SK-N-MC (cell line): ENCODE data around the gene PLD1.

Experiments
- DNase-seq: peaks from one replicate; pipeline ENCODE4 v3.0.0-alpha.2; 2011; ENCODE audit warnings: low read depth, low spot score
- H3K27ac ChIP-seq: fragments of 200-600 bp; sonication (generic); 2 replicates; pipeline ENCODE4 v1.5.1; 2016; ENCODE audit warnings: mixed run types
- H3K36me3 ChIP-seq: fragments of 200-600 bp; sonication (generic); 2 replicates; pipeline ENCODE4 v1.6.1; 2017; ENCODE audit warnings: antibody characterized with exemption, low read length, mixed read lengths; ENCODE audit not compliant: insufficient read depth
- H3K4me3 ChIP-seq: fragments of 200-600 bp; sonication (generic); 2 replicates; pipeline ENCODE4 v1.5.1; 2016
- H3K9ac ChIP-seq: fragments of 200-600 bp; sonication (generic); 2 replicates; pipeline ENCODE4 v1.8.0; 2017; ENCODE audit warnings: mixed run types, mixed read lengths; ENCODE audit not compliant: insufficient read length
- H3K9me3 ChIP-seq: fragments of 200-600 bp; sonication (generic); 2 replicates; pipeline ENCODE4 v1.6.1; 2017; ENCODE audit warnings: low read depth, mild to moderate bottlenecking, antibody characterized with exemption, low read length, moderate library complexity, mixed read lengths
- EZH2 ChIP-seq: fragments of 200-600 bp; sonication (generic); IDR thresholded peaks from one replicate; pipeline ENCODE4 v1.6.1; 2017; ENCODE audit warnings: antibody characterized with exemption
- FOXP2 ChIP-seq: optimal IDR thresholded peaks from 2 replicates; pipeline ENCODE3; 2011; ENCODE audit warnings: mild to moderate bottlenecking, moderate library complexity; ENCODE audit not compliant: insufficient read depth; ENCODE audit errors: extremely low read length, control extremely low read depth
- POLR2AphosphoS5 ChIP-seq: IDR thresholded peaks from 2 replicates; pipeline ENCODE4 v1.6.1; 2012; ENCODE audit warnings: mild to moderate bottlenecking, low read depth, low read length, borderline replicate concordance

Gene PLD1

DNA sequence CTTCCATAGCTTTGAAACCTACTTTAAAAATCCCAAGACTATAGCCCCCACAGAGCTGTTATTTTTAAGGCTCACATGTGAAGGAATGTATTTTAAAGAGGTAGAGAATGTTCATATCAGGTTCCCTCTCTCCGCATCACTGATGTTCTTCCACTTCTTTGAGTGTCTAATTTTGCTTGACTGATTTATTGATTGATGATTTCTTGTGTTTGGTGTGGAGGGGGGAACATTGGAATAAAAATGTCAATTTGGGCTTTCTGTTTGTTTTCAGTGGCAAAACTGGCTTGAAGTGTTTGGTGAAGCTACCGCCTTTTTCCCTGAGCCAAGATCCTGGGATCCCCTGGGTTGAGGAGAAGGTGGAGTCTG lies 30.1 kb upstream of the PLD1 start:
- TF ChIP-seq EZH2 (no peak), POLR2AphosphoS5 (no peak), FOXP2 (no peak)

DNA sequence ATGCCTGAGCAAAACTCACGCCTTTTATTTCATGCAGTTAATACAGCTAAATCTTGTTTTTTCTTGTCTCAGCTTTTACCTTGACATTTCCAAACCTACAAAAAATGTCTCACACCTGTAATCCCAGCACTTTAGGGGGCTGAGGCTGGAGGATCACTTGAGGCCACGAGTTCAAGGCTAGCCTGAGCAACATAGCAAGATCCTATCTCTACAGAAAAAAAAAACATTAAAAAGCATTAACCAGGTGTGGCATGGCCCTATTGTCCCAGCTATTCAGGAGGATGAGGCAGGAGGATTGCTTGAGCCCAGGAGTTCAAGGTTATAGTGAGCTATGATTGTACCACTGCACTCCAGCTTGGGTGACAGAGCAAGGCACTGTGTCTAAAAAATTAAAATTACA lies 29.0 kb upstream of the PLD1 start:
- TF ChIP-seq EZH2 (no peak), POLR2AphosphoS5 (no peak), FOXP2 (no peak)
- Histone ChIP-seq H3K36me3 (no peaks in the 10 kb centered on the region), H3K9me3 (no peaks in the 10 kb centered on the region), H3K27ac (no peak overlapping the region), H3K4me3 (no peak overlapping the region), H3K9ac (no peak overlapping the region)
- DNase-seq = no peak

More for the DNA sequence above, 30.1 kb upstream of the PLD1 start:
- no peaks in the 10 kb centered on the region for H3K9me3 ChIP-seq
- no peak overlapping the region for H3K4me3 ChIP-seq
- H3K9ac ChIP-seq = no peak overlapping the region
- no peak overlapping the region for H3K27ac ChIP-seq
- H3K36me3 ChIP-seq = no peaks in the 10 kb centered on the region
- DNase-seq = no peak

DNA sequence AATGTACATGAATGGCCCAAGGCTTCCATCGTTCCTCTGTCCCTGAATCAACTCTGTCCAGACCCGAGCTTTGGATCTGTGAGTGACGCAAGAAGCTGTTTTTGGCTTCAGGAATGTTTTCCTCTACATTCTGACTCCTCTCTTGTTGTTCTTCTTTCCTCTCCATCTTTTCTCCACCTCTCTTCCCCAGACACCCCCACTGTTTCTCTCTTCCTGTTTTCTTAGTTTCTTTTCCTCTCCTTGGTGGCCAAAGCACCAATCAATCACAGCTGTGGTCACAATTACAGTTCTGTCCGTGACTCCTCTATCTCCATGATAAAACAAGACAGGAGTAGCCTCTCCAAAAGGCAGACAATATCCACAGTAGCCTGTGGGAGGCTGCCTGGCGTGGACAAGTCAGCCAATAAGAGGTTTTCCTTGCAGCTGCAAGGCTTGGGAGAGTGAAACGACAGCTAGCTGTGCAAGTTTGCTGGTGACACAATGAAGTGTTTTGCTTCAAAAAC lies 28.0 kb upstream of the PLD1 start:
- no peaks in the 10 kb centered on the region for H3K9me3 ChIP-seq
- H3K4me3 ChIP-seq = no peak overlapping the region
- H3K9ac ChIP-seq = no peak overlapping the region
- H3K27ac ChIP-seq = no peak overlapping the region
- no peaks in the 10 kb centered on the region for H3K36me3 ChIP-seq
- TF ChIP-seq POLR2AphosphoS5 (no peak), FOXP2 (no peak), EZH2 (no peak)
- no peak for DNase-seq

DNA sequence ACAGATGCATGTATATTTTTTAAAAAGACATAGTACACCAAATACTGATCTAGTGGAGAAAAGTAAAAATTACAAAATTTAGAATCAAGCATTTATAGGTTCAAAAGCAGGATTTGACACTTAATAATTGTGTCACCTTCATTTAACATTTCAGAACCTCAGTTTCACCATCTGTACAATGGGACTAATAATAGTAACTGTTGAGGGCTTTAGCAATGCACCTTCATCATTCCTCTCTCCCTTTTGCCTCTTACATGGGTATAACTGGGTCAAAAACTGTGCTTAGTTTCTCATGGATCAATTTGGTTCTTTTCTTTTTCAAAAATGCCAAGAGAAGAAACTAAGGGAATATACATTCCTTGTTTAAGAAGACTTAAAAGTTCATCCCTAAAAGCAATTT lies 27.4 kb upstream of the PLD1 start:
- no peak for TF ChIP-seq FOXP2
- no peak for TF ChIP-seq POLR2AphosphoS5
- no peak for TF ChIP-seq EZH2
- no peak overlapping the region for H3K9ac ChIP-seq
- no peaks in the 10 kb centered on the region for H3K36me3 ChIP-seq
- DNase-seq = no peak
- H3K4me3 ChIP-seq = no peak overlapping the region
- H3K27ac ChIP-seq = no peak overlapping the region
- H3K9me3 ChIP-seq = no peaks in the 10 kb centered on the region

- no peak for DNase-seq
- Histone ChIP-seq H3K27ac (no peak overlapping the region), H3K9ac (no peak overlapping the region), H3K9me3 (no peaks in the 10 kb centered on the region), H3K36me3 (no peaks in the 10 kb centered on the region), H3K4me3 (no peak overlapping the region)
- no peak for TF ChIP-seq POLR2AphosphoS5
- no peak for TF ChIP-seq FOXP2
- no peak for TF ChIP-seq EZH2
Observed at GRCh38 chr3:171836855-171837254, 26.6 kb upstream of the PLD1 start.

DNA sequence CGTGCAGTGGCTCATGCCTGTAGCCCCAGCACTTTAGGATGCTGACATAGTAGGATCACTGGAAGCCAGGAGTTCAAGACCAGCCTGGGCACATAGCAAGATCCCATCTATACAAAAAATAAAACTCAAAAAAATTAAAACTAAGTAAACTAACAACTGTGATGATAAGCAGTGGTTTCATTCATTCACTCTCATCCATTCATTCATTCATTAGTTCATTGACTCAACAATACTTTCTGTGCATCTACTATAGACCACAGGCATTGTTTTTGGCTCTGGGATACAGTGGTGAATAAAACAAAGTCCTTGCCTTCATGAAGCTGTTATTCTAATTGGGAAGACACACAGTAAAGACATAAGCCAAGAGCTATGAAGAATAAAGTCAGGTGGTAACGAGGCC lies 25.3 kb upstream of the PLD1 start:
- no peak overlapping the region for H3K27ac ChIP-seq
- H3K9me3 ChIP-seq = no peaks in the 10 kb centered on the region

GRCh38 chr3:171835116-171835515 lies 24.8 kb upstream of the PLD1 start:
- no peak overlapping the region for H3K9ac ChIP-seq
- no peaks in the 10 kb centered on the region for H3K9me3 ChIP-seq
- no peak overlapping the region for H3K27ac ChIP-seq
- DNase-seq = no peak
- no peaks in the 10 kb centered on the region for H3K36me3 ChIP-seq
- no peak overlapping the region for H3K4me3 ChIP-seq
- no peak for TF ChIP-seq EZH2
- no peak for TF ChIP-seq FOXP2
- TF ChIP-seq POLR2AphosphoS5 = no peak

More for the DNA sequence above, 25.3 kb upstream of the PLD1 start:
- Histone ChIP-seq H3K9ac (no peak overlapping the region), H3K36me3 (no peaks in the 10 kb centered on the region), H3K4me3 (no peak overlapping the region)
- TF ChIP-seq FOXP2 (no peak), POLR2AphosphoS5 (no peak), EZH2 (no peak)
- no peak for DNase-seq

- Histone ChIP-seq H3K27ac (no peak overlapping the region), H3K9me3 (no peaks in the 10 kb centered on the region), H3K36me3 (no peaks in the 10 kb centered on the region), H3K9ac (no peak overlapping the region), H3K4me3 (no peak overlapping the region)
- DNase-seq = no peak
- TF ChIP-seq FOXP2 (no peak), EZH2 (no peak)
Observed at GRCh38 chr3:171834461-171834801, 24.1 kb upstream of the PLD1 start.

DNA sequence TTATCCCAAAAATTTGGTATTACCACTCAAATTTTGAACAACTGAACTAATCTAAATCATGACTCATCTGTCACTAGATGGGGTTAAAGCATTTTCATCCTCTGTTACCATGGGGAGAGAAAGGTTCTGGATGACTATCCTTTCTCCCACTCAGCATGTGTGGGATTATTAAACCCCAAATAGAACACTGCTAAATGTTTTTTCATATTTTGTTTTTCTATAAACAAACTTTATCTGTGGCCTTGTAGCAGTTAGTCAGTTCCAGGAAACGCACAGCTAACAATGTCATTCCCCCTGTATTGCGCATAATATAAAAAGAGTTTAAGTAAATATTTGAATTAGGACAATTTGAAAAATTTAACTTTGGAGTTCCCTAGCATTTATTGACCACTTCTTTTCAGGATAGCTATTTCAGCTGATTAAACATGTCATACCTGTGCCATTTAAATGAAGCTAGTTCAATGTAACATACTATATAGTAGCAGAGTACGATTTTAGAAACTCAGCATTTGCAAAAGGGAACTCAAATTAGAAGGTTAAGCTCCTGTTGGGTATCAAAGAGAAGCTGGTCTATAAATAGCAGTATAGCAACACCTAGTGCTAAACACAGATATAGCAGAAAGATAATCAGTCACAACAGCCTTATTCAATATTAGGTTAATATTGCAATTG lies 23.6 kb upstream of the PLD1 start:
- TF ChIP-seq FOXP2 = no peak
- no peak for TF ChIP-seq POLR2AphosphoS5
- no peak for TF ChIP-seq EZH2
- Histone ChIP-seq H3K36me3 (no peaks in the 10 kb centered on the region), H3K27ac (no peak overlapping the region), H3K9ac (no peak overlapping the region), H3K9me3 (no peaks in the 10 kb centered on the region), H3K4me3 (no peak overlapping the region)
- DNase-seq = no peak
